SK-N-SH treated with all-trans-retinoic acid at 6 μM for 48 hours (cell line): ENCODE data around the gene KRTAP10-4.
"Not testable (repeated sequence)": the region's sequence is repeated elsewhere in the genome, so short reads cannot be mapped to it uniquely, and the experiment has no call there.

Source experiments
- ATAC-seq: fragments of 200-7000 bp; cut with Tn5 transposase; 3 replicates; pipeline ENCODE4 v1.9.1; 2020; ENCODE audit warnings: mild to moderate bottlenecking, moderate library complexity
- ARNTL ChIP-seq: fragments of 450-650 bp; formaldehyde crosslinking; IDR thresholded peaks from 2 replicates; pipeline ENCODE4 v1.5.0; 2020; ENCODE audit warnings: low read depth, mild to moderate bottlenecking, moderate library complexity, borderline replicate concordance
- BACH2 ChIP-seq: fragments of 250-450 bp; sonication (Bioruptor Pico); IDR thresholded peaks from 2 replicates; pipeline ENCODE4 v1.9.0; 2021; ENCODE audit warnings: mild to moderate bottlenecking, borderline replicate concordance
- ESRRG ChIP-seq: fragments of 250-450 bp; sonication (Bioruptor Pico); IDR thresholded peaks from 2 replicates; pipeline ENCODE4 v1.6.1; 2021; ENCODE audit warnings: mild to moderate bottlenecking
- GLIS3 ChIP-seq: fragments of 250-450 bp; sonication (Bioruptor Pico); IDR thresholded peaks from 2 replicates; pipeline ENCODE4 v1.5.0; 2020; ENCODE audit warnings: mild to moderate bottlenecking, moderate library complexity
- OSR1 ChIP-seq: fragments of 250-450 bp; sonication (Bioruptor Pico); IDR thresholded peaks from 2 replicates; pipeline ENCODE4 v1.8.0; 2022; ENCODE audit warnings: moderate library complexity, mild to moderate bottlenecking, inconsistent platforms
- SNAI2 ChIP-seq: fragments of 250-450 bp; sonication (Bioruptor Pico); IDR thresholded peaks from 2 replicates; pipeline ENCODE4 v1.5.0; 2020; ENCODE audit warnings: mild to moderate bottlenecking, moderate library complexity
- TOX ChIP-seq: fragments of 250-450 bp; sonication (Bioruptor Pico); IDR thresholded peaks from 2 replicates; pipeline ENCODE4 v1.8.0; 2021; ENCODE audit warnings: mild to moderate bottlenecking, moderate library complexity, borderline replicate concordance
- ZC3H10 ChIP-seq: fragments of 250-450 bp; sonication (Bioruptor Pico); IDR thresholded peaks from 2 replicates; pipeline ENCODE4 v1.5.1; 2021; ENCODE audit warnings: mild to moderate bottlenecking, moderate library complexity
- ZFP3 ChIP-seq: fragments of 250-450 bp; sonication (Bioruptor Pico); IDR thresholded peaks from 2 replicates; pipeline ENCODE4 v1.5.0; 2020; ENCODE audit warnings: mild to moderate bottlenecking, moderate library complexity
- ZFP30 ChIP-seq: fragments of 450-650 bp; formaldehyde crosslinking; IDR thresholded peaks from 2 replicates; pipeline ENCODE4 v1.5.0; 2022; ENCODE audit warnings: mild to moderate bottlenecking, moderate library complexity
- ZNF565 ChIP-seq: fragments of 450-650 bp; formaldehyde crosslinking; conservative IDR thresholded peaks from 2 replicates; pipeline ENCODE4 v1.5.0; 2020; ENCODE audit warnings: low read depth, mild to moderate bottlenecking, moderate library complexity
- ZNF70 ChIP-seq: fragments of 450-650 bp; formaldehyde crosslinking; IDR thresholded peaks from 2 replicates; pipeline ENCODE4 v1.5.0; 2020; ENCODE audit warnings: mild to moderate bottlenecking, moderate library complexity
- ZNF8 ChIP-seq: fragments of 450-650 bp; formaldehyde crosslinking; IDR thresholded peaks from 2 replicates; pipeline ENCODE4 v1.5.0; 2020; ENCODE audit warnings: mild to moderate bottlenecking, moderate library complexity
- TF ChIP-seq, protein P1 (sequence below): fragments of 250-450 bp; sonication (Bioruptor Pico); IDR thresholded peaks from 2 replicates; pipeline ENCODE4 v1.5.1; 2021; ENCODE audit warnings: mild to moderate bottlenecking, moderate library complexity
- TF ChIP-seq, protein P2 (sequence below): fragments of 250-450 bp; sonication (Bioruptor Pico); IDR thresholded peaks from 2 replicates; pipeline ENCODE4 v1.5.1; 2020; ENCODE audit warnings: low read depth, mild to moderate bottlenecking, moderate library complexity
- TF ChIP-seq, protein P3 (sequence below): fragments of 250-450 bp; sonication (Bioruptor Pico); IDR thresholded peaks from 2 replicates; pipeline ENCODE4 v1.8.0; 2020; ENCODE audit warnings: mild to moderate bottlenecking, moderate library complexity, borderline replicate concordance

The KRTAP10-4 gene

GRCh38 chr21:44555200-44555875 is 18.2 kb upstream of the KRTAP10-4 start (continued):
- TF ChIP-seq, protein P1, sequence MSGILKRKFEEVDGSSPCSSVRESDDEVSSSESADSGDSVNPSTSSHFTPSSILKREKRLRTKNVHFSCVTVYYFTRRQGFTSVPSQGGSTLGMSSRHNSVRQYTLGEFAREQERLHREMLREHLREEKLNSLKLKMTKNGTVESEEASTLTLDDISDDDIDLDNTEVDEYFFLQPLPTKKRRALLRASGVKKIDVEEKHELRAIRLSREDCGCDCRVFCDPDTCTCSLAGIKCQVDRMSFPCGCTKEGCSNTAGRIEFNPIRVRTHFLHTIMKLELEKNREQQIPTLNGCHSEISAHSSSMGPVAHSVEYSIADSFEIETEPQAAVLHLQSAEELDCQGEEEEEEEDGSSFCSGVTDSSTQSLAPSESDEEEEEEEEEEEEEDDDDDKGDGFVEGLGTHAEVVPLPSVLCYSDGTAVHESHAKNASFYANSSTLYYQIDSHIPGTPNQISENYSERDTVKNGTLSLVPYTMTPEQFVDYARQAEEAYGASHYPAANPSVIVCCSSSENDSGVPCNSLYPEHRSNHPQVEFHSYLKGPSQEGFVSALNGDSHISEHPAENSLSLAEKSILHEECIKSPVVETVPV: no peak
- TF ChIP-seq ZNF565 (CRISPR knock-in tag) (no peak), OSR1 (no peak), ZFP30 (no peak), ZC3H10 (no peak), SNAI2 (CRISPR knock-in tag) (no peak), ZNF8 (no peak), TOX (CRISPR knock-in tag) (no peak)

DNA sequence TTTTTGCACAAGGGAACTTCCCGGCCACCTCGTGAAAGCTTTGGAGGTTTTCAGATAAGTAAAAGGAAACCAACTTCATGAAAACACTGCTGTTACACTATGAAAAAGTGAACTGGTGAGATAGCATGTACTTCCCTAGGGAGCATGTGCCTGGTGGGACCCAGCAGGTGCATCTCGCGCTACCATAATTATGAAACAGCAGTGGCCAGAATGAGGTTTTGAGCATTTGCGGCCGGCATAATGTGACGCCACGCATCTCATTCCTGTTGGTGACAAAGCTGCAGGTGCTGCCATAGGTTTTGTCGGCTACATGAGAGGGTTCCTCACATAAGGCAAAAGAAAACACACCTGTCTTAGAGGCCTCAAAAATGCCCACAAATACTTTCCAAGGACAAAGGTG is 16.6 kb upstream of the KRTAP10-4 start:
- TF ChIP-seq BACH2 (no peak), ZNF70 (CRISPR knock-in tag) (no peak), ESRRG (CRISPR knock-in tag) (no peak), TOX (CRISPR knock-in tag) (no peak), ZNF565 (CRISPR knock-in tag) (no peak), SNAI2 (CRISPR knock-in tag) (no peak), GLIS3 (no peak), ZNF8 (no peak), ARNTL (CRISPR knock-in tag) (no peak), ZC3H10 (no peak)
- TF ChIP-seq, protein P1: no peak
- TF ChIP-seq, protein P2, sequence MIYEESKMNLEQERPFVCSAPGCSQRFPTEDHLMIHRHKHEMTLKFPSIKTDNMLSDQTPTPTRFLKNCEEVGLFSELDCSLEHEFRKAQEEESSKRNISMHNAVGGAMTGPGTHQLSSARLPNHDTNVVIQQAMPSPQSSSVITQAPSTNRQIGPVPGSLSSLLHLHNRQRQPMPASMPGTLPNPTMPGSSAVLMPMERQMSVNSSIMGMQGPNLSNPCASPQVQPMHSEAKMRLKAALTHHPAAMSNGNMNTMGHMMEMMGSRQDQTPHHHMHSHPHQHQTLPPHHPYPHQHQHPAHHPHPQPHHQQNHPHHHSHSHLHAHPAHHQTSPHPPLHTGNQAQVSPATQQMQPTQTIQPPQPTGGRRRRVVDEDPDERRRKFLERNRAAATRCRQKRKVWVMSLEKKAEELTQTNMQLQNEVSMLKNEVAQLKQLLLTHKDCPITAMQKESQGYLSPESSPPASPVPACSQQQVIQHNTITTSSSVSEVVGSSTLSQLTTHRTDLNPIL (CRISPR knock-in tag): no peak
- TF ChIP-seq, all 23 proteins: peak for 0
- ATAC-seq: no peak

DNA sequence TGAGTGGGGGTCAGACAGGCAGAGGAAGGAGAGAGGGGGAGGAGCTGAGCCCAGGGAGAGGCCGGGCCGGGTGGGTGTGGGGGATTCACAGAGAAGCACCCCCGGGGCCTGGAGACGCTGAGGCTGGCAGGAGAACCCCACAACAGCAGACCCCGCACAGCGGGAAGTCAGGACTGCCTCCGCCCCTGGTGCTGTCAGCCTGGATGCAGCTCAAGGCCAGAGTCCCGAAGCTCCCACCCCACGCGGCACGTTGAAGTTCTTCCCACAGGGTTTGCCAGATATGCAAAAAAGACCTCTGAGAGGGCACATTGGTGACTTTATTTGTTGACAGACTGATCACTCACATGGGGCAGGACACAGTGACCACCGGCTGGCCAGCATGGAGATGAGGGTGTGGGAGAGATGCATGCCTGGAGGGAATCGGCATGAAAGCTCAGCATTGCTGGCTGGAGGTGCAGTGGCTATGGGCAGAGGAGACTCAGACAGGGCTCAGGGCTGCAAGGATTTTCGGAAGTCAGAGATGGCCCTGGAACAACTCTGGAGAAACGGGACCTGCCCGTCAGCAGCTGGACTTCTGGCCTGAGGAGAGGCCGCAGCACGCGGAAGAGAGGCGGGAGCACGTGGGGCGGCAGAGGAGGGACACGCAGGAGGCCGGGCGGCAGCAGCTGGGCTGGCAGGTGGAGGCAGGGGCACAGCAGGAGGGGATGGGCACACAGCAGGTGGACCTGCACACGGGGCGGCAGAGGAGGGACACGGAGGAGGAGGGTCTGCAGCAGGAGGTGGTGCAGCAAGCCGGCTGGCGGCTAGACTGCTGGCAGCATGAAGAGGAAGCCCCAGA is 15.8 kb upstream of the KRTAP10-4 start:
- TF ChIP-seq ZC3H10: no peak
- no peak for TF ChIP-seq ESRRG (CRISPR knock-in tag)
- no peak for TF ChIP-seq ZNF565 (CRISPR knock-in tag)
- TF ChIP-seq, protein P2 (CRISPR knock-in tag): no peak
- no peak for ATAC-seq

DNA sequence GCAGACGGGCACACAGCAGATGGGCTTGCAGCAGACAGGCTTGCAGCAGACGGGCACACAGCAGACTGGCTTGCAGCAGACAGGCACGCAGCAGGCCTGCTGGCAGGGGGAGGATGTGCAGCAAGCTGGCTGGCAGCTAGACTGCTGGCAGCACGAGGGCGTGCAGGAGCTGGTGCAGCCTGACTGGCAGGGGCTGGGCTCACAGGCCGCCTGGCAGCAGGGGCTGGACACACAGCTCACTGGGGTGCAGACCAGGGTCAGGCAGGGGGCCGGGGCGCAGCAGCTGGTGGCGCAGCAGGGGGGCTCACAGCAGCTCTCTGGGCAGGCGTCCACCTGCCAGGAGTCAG is 15.2 kb upstream of the KRTAP10-4 start:
- not testable (repeated sequence) for ATAC-seq

DNA sequence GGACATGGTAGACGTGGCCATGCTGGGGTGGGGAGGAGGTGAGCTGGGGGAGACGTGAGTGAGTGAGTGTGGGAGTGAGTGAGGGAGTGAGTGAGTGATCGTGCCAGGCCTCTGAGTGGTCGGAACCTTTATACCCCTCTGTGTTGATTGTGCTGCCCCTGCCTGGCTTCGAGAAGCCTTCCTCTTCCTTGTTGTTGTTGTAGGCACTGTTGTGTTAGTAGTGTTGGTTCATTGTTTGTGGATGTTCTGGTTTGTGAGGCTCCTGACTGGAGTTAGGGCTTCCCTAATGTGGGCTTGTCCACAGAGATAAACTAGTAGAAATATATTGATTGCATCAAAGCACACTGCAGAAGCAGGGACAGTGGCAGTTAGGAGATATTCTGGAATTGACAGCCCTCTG is 14.8 kb upstream of the KRTAP10-4 start, which contains the start of gene KRTAP10-3:
Gene KRTAP10-3 (minus strand): TSS at position 101 of the 400 bp plus-strand sequence. CDS start 80 bp downstream, at position 21.
- TF ChIP-seq ZC3H10 (no peak), ZFP3 (CRISPR knock-in tag) (no peak), TOX (CRISPR knock-in tag) (no peak), BACH2 (no peak), ZFP30 (no peak), SNAI2 (CRISPR knock-in tag) (no peak), ZNF8 (no peak), ZNF565 (CRISPR knock-in tag) (no peak)
- TF ChIP-seq, protein P3, sequence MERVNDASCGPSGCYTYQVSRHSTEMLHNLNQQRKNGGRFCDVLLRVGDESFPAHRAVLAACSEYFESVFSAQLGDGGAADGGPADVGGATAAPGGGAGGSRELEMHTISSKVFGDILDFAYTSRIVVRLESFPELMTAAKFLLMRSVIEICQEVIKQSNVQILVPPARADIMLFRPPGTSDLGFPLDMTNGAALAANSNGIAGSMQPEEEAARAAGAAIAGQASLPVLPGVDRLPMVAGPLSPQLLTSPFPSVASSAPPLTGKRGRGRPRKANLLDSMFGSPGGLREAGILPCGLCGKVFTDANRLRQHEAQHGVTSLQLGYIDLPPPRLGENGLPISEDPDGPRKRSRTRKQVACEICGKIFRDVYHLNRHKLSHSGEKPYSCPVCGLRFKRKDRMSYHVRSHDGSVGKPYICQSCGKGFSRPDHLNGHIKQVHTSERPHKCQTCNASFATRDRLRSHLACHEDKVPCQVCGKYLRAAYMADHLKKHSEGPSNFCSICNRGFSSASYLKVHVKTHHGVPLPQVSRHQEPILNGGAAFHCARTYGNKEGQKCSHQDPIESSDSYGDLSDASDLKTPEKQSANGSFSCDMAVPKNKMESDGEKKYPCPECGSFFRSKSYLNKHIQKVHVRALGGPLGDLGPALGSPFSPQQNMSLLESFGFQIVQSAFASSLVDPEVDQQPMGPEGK (CRISPR knock-in tag): no peak
- no peak for ATAC-seq
